ENCODE results near the gene ZSWIM4.

GRCh38 chr19:13864667-13865570, 69.7 kb downstream of the ZSWIM4 start:
- TF ChIP-seq ZBTB33 (CRISPR knock-in tag; IDR thresholded peaks at IDR 0.05) (no peak), MTERF4 (CRISPR knock-in tag; IDR thresholded peaks at IDR 0.05) (no peak), SMC3 (IDR thresholded peaks at IDR 0.05; ENCODE audit: low read length) (no peak), RFX5 (IDR thresholded peaks at IDR 0.05; ENCODE audit: low read depth, low read length) (no peak), KLF16 (CRISPR knock-in tag; IDR thresholded peaks at IDR 0.05) (no peak), ETV5 (CRISPR knock-in tag; IDR thresholded peaks at IDR 0.05; ENCODE audit: borderline replicate concordance) (no peak), MXD1 (CRISPR knock-in tag; IDR thresholded peaks at IDR 0.05) (no peak), ESRRA (CRISPR knock-in tag; IDR thresholded peaks at IDR 0.05; ENCODE audit: low read depth) (no peak), U2AF1 (optimal IDR thresholded peaks at IDR 0.05; ENCODE audit: low read depth, low read length) (no peak), BORCS8-MEF2B (CRISPR knock-in tag; IDR thresholded peaks at IDR 0.05) (no peak), POLR2A (IDR thresholded peaks at IDR 0.05; ENCODE audit: insufficient read depth in 1 of 2, low read depth in 2 of 2, low read length in 2 of 2) (no peak), PRDM15 (CRISPR knock-in tag; IDR thresholded peaks at IDR 0.05) (no peak), ZNF513 (CRISPR knock-in tag; conservative IDR thresholded peaks at IDR 0.05) (no peak), CTCF (CRISPR knock-in tag; IDR thresholded peaks at IDR 0.05) (no peak)
